ENCODE results near the gene DLG5.

The DLG5 gene

DNA sequence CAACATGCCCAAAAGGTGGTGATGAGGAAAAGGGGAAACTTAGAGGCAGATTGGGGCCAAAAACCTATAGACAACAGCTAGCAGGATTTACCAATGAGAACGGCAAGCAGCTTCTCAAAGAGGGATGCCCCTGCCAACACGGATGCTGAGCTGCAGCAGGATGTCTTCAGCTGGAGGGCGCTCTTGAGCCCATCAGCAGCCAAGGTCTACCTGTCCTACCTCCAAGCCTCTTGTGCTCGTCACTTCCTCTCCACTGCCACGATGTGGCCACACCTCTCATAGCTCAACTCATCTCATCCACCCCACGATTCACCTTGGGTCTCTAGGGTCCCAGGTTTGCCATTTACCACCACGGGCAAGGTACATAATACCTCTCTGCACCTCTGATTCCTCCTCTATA, 36.5 kb downstream of the DLG5 start:
- DNase-seq: no peak

DNA sequence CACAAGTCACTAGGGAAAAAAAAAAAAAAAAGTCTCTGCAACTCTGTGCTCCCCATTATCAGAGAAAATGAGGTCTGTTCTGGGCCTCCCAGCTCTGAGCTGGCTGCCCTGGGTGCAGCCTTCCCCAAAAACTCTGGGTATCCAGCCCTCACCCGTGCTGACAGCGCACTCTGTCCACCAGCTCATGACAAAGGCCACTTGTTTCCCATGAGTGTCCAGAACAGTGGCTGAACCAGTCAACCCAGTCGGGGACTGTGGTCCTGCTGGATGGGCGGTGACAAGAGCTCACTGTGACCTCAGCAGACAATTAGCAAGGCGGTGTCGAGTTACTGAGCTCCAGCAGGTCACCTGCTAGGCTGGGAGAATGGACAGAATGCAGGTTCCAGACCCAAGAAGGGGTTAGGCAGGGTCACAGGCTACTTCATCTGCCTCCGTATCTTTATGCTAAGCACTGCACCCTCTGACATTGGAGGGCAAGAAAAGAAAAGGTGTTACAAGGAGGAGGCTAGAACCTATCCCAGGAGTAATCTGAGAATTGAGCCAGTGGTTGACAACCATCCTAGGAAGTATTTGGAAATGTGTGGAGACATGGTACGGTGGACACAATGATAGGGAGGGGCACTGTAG, 37.2 kb downstream of the DLG5 start:
- no peak for DNase-seq

GRCh38 chr10:77888356-77888703, 38.2 kb downstream of the DLG5 start:
- no peak for DNase-seq

DNA sequence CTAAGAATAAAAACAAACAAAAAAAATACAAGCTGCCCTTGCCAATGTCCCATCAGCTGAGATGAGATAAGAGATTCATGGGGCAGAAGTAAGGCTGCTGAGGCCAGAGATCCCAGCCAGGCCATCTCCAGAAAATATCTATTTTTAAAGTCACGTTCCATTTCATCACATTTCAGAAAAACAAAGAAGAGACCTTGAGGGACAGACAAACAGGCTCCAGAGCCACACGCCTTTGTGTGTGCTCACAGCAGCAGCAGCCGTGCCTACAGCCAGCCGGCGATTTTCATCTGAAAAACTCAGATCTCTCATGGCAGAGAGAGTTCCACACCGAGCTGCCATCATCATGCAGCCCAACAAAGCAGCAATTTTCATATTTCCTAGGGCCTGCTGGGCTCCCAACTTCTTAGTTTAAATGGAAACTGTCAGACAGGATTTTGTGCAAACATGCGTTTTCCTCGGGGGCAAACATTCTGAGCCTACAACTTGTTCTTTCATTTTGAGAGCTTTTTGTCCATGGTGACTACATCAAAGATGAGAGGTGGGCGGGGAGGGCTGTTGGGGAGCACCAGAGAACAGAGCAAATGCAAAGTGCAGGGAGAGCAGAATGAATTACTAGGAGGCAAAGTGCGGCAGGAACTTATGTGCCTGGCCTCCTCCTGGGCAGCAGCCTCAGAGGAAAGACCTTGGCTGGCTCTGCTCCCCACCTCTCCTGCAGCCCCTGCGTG, 38.8 kb downstream of the DLG5 start:
- DNase-seq: no peak

DNA sequence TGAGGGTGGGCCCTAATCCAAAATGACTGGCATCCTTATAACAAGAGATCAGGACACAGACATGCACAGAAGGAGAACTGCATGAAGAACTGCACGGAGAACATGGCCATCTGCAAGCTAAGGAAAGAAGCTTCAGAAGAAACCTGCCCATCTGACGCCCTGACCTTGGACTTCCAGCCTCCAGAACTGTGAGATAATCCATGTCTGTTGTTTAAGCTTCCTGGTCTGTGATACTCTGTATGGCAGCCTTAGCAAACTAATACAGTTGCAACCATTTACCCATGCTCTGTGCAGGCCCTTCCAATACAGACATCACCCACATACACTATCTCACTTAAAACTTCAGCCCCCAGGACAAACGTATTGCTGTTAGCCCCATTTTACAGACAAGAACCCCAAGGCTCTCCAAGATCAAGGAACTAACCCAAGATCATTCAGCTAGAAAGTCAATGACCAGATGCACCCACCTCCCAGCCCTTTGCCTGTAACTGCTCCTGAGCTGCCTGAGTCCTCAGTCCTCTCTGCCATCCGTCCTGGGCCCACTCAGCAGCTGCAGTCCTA, 39.7 kb downstream of the DLG5 start:
- DNase-seq: no peak

DNA sequence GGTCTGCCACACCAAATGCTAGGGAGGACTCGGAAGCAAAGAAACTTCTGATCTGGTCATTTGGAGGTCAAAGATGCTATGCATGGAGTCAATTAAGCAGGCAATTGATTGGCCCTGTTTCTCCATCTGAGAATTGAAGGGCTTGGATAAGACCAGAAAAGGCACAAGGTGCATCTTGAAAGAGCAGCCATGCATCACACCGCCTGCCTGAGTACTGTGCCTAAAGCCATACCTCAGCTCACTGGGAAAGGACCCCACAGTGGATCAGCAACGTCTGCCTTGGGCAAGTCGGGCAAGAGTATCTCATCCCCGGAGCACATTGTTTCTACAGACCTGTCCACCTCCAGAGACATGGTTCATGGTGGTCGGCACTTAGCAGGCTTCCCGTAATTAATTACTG, 42.4 kb downstream of the DLG5 start:
- DNase-seq: no peak

DNA sequence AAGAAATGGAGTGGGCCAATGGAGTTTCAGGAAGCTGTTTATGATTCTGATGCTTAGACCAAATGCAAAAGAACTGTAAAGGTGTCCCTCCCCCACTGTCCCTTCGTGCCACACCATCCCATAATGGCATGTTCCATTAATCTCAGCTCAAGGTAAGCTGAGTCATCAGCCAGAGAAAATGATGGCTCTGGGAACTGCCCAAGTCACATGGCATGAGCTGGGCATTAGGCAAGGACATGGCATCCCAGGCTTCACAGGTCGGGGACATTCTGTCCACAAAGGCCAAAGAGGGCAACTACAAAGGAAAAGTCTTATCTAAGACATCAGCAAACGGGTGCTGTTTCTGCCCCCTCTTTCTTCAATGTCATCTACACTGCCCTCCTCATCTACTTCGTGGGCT, 44.9 kb downstream of the DLG5 start:
- DNase-seq: no peak

GRCh38 chr10:77881222-77881621, 45.3 kb downstream of the DLG5 start:
- DNase-seq: no peak

GRCh38 chr10:77879710-77880109, 46.8 kb downstream of the DLG5 start:
- no peak for DNase-seq

DNA sequence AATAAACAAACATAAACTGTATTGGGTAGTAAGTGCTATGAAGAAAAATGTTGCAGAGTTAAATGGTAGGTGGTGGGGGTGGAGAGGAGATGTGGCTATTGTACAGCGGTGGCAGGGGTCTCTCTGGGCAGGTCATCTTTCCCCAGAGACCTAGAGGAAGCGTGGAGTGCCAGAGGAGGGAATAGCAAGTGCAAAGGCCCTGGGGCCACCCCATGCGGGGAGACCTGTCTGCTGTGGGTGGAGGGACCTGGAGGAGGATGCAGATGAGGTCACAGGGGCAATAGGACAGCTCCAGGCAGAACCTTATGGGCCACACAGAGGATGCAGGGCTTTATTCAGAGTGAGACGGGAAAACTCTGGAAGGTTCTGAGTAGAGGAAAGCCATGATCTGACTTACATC, 47.5 kb downstream of the DLG5 start:
- DNase-seq: no peak

GRCh38 chr10:77877441-77878344, 48.9 kb downstream of the DLG5 start:
- DNase-seq: peak; percentile 17

GRCh38 chr10:77875730-77876129, 50.8 kb downstream of the DLG5 start:
- DNase-seq: no peak

- DNase-seq: no peak
Observed at GRCh38 chr10:77874872-77875271, 51.7 kb downstream of the DLG5 start.

DNA sequence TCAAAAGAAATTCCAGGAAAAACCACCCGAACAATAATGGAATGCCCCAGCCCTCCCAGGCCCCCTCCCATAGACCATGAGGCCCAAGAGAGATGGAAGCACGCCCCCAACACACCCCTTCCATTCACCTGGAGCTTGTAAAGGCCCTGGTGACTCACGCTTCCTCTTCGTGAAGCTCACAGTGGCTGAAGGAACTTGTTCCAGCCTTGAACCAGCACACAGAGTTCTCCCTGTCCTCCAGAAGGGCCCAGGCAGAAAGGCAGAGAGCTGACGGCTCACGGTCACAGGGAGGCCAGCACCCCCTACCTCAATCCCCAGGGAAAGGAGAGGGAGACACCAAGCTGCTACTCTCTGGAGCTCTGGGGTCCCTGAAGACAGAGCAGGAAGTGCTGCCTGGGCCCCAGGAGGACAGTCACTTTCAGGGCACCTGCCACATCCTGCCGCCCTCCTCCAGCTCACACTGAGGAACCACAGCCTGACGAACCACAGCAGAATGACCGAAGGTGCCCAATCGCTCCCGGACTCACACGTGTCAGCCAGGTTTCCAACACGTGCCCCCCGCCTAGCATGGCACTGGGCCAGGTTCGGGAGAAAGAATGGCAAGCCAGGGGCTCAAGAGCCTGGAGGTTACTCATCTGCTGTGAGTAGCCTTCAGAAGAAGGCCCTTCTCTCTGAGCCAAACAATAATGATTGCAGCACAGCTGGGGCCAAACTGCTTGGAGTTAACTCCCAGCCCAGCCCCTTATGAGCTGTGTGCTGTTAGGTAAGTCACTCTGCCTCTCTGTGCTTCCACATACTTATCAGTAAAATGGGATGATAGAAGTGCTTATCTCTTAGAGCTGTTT, 52.8 kb downstream of the DLG5 start:
- no peak for DNase-seq

- DNase-seq: no peak
Observed at GRCh38 chr10:77872947-77873535, 53.5 kb downstream of the DLG5 start.

GRCh38 chr10:77872151-77872946, 54.2 kb downstream of the DLG5 start:
- no peak for DNase-seq

GRCh38 chr10:77869626-77870420, 56.7 kb downstream of the DLG5 start:
- no peak for DNase-seq

DNA sequence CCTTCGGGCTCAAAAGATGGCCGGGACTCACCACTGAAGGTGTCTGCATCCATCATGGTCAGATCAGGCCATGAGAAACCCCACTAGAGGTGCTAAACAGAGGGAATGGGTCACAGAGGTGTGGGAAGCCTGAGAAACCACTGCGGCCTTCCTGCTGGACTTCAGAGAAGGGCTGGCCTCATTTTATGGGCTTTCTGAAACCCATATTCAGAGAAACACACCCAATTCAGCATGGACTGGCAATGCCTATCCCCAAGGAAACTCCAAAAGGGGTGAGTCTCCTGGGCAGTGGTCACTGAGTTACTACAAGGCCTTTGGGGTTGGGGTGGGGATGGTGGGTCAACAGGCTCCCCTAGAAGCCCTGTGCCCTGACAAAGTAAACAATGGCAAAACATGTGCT, 58.0 kb downstream of the DLG5 start:
- no peak for DNase-seq

- no peak for DNase-seq
Observed at GRCh38 chr10:77867124-77867719, 59.3 kb downstream of the DLG5 start.

- no peak for DNase-seq
Observed at GRCh38 chr10:77866598-77866997, 60.0 kb downstream of the DLG5 start.

Measured in central memory CD4-positive, alpha-beta T cell (primary cell).